OCI-LY1 (cell line): ENCODE measurements around the gene PCBP3.

ENCODE experiments used
- CTCF ChIP-seq: fragments of 200-600 bp; sonication (generic), shearing (Covaris generic); IDR thresholded peaks from 2 replicates; pipeline ENCODE4 v1.5.1; 2017; ENCODE audit warnings: mild to moderate bottlenecking, antibody characterized with exemption, low read length, moderate library complexity, mixed read lengths
- EZH2 ChIP-seq: fragments of 200-600 bp; sonication (generic), shearing (Covaris generic); IDR thresholded peaks from 2 replicates; pipeline ENCODE4 v1.8.0; 2017; ENCODE audit warnings: borderline replicate concordance, mixed run types, mild to moderate bottlenecking, antibody characterized with exemption, low read length, moderate library complexity, mixed read lengths

GRCh38 chr21:45959182-45959581 is 315.7 kb downstream of the PCBP3 start:
- TF ChIP-seq CTCF (no peak), EZH2 (no peak)
